Fibroblast of villous mesenchyme (primary cell): ENCODE data around the gene LLGL2. TPM values are rescaled to one million over a fixed set of nuclear protein-coding genes. Genes with fewer than 3 reads are reported as not detected.

Source experiments
- DNase-seq: peaks from one replicate; pipeline ENCODE4 v3.0.0-alpha.2; 2010; ENCODE audit warnings: low read depth
- H3K4me3 ChIP-seq: 2 replicates; pipeline ENCODE4 v1.5.1; 2011; ENCODE audit warnings: low read depth, mild to moderate bottlenecking, low read length
- total RNA-seq: library from RNA; depleted of rRNA; stranded (reverse); fragments of >200 nt; gene quantifications from 2 replicates; pipeline ENCODE4 v1.2.3, GENCODE V29; 2012
- TF ChIP-seq, protein P1 (sequence below): IDR thresholded peaks from 2 replicates; pipeline ENCODE4 v1.5.1; 2012; ENCODE audit warnings: low read depth, mild to moderate bottlenecking, low read length; ENCODE audit not compliant: insufficient read depth

LLGL2 gene
- total RNA-seq, 1 donor = 2.2 TPM

DNA sequence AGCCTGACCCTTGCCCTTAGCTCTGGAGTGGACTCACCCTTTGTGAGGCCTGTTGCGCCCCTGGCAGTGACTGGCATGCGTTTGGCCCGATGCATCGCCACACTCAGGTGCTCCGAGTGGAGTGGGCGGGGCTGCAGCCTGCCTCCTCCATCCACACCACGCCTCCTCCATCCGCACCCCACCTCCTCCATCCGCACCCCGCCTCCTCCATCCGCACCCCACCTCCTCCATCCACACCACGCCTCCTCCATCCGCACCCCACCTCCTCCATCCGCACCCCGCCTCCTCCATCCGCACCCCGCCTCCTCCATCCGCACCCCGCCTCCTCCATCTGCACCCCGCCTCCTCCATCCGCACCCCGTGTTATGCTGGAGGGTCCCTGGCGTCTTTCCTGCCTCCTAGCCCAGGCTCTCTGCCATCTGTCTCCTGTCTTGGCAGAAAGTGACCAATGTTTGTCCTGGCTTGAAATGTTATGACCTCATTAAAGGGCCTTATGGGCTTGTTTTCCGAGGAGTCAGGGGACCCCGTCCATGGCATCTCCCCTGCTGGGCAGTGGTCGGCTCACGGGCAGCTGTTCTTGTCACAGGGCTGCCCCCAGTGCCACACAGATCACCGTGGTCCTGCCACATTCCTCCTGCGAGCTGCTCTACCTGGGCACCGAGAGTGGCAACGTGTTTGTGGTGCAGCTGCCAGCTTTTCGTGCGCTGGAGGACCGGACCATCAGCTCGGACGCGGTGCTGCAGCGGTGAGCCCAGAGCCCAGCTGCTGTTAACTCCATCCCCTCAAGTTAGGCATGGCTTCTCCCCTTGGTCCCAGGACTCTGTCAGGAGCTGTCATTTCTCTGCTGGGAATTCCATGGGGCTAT is 33.4 kb downstream of the LLGL2 start:
- H3K4me3 ChIP-seq = no peak overlapping the region
- TF ChIP-seq, protein P1, sequence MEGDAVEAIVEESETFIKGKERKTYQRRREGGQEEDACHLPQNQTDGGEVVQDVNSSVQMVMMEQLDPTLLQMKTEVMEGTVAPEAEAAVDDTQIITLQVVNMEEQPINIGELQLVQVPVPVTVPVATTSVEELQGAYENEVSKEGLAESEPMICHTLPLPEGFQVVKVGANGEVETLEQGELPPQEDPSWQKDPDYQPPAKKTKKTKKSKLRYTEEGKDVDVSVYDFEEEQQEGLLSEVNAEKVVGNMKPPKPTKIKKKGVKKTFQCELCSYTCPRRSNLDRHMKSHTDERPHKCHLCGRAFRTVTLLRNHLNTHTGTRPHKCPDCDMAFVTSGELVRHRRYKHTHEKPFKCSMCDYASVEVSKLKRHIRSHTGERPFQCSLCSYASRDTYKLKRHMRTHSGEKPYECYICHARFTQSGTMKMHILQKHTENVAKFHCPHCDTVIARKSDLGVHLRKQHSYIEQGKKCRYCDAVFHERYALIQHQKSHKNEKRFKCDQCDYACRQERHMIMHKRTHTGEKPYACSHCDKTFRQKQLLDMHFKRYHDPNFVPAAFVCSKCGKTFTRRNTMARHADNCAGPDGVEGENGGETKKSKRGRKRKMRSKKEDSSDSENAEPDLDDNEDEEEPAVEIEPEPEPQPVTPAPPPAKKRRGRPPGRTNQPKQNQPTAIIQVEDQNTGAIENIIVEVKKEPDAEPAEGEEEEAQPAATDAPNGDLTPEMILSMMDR = no peak
- DNase-seq = no peak

DNA sequence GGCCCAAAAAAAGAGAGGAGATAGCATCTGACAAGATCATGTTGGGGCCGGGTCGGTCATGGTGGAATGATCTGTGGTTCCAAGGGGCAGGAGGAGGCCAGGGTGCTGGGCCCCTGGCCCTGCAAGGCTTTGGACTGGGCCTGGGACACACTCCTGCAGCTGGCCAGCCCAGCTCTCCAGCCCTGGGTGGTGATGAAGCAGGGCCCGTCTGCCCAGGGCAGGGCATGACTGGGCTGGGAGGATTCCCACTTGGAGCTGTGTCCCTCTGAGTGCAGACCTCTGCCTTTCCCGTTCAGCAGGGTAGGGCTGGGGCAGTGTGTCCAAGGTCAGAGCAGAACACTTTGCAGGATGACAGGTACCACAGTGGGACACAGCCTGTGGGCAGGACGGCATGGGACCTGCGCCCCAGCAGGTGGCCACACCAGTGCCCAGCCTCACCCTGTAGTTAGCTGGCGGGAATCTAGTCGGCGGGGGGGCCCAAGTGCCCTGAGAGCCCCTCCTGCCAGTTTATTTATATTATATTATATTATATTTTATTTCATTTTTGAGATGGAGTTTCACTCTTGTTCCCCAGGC is 34.5 kb downstream of the LLGL2 start:
- no peak overlapping the region for H3K4me3 ChIP-seq
- DNase-seq = no peak
- TF ChIP-seq, protein P1 = no peak

DNA sequence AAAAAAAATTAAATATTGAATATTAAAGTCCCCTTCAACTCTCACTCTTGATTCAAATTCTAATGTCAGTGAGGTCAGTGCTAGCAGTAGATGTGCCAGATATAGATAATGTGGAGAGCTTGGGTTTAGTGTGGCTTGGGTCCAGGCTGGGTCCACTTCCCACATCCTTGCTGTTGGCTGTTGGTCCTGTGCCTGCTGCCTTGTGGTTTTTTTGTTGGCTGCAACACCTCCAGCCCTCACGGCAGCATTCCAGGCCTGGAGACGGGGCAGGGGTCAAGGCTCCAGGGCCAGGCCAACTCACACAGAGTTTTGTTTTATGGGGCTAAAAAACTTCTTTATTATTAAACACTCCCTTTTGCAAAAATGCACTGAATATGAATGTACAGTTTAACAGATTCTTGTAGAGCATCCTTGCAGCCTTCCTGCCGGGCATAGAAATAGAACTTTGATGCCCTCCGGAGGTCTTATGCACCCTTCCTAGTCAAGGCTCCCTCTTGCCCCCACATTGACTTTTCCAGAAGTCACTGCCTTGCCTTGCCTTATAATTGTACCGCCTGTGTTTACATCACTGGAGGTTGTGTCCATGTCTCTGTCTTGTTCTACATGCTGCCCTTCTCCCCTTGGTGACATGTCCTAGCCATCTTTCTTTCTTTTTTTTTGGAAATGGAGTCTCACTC is 36.6 kb downstream of the LLGL2 start:
- TF ChIP-seq, protein P1 = no peak
- no peak overlapping the region for H3K4me3 ChIP-seq
- DNase-seq = peak; percentile 45

DNA sequence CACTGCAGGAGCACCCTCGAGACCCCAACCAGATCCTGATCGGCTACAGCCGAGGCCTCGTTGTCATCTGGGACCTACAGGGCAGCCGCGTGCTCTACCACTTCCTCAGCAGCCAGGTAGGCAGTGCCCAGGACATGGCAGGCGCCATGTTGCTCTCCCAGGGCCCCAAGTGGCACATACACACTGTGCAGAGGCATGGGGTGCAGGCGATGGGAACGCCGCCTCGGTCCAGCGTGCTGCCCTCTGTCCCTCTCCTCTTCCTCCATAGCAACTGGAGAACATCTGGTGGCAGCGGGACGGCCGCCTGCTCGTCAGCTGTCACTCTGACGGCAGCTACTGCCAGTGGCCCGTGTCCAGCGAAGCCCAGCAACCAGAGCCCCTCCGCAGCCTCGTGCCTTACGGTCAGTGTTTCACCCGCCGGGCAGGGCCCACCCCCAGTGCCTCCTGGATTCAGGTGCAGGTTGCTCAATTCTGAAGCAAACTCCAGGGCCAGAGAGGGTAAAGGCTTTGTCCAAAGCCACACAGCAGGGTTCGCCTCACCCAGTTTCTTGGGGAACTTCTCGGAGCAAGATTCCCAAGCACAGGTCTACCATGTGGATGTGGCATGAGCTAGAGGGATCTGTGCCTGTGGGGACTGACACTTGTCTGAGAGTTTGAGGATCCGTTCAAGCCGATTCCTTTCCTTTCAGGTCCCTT is 37.7 kb downstream of the LLGL2 start:
- TF ChIP-seq, protein P1 = no peak
- no peak overlapping the region for H3K4me3 ChIP-seq
- no peak for DNase-seq

DNA sequence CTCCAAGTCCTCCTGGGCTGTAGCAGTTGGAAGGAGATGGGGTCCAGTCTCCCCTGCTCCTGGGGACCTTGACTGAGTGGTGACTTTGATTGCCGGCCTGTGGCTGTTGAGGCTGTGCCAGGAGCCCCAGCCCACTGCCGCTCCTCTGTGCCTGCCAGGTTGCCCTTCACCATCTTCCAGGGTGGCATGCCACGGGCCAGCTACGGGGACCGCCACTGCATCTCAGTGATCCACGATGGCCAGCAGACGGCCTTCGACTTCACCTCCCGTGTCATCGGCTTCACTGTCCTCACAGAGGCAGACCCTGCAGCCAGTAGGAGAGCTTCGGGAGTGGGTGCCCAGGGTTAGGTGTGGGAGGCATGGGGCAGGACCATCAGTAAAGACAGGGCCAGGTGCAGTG is 38.7 kb downstream of the LLGL2 start:
- no peak for DNase-seq
- no peak overlapping the region for H3K4me3 ChIP-seq
- TF ChIP-seq, protein P1 = no peak

DNA sequence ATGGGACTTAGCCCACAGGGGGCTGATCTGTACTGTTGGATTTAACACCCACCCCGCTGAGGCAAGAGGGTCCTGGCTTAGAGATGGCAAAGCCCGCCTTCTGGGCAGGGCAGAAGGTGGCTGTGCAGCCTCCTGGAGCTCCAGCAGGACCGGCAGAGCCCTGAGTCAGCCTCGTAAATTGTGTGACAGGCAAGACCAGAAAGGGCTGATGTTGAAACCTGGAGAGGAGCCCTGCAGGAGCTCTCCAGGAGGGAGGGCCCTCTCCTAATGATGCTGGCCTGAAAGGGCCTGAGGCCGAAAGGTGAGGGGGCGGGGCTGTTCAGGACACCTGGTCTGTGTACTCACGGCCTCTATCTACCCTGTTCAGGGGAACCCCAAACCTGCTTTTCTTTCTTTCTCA is 39.6 kb downstream of the LLGL2 start:
- DNase-seq = peak; percentile 71
- TF ChIP-seq, protein P1 = no peak
- H3K4me3 ChIP-seq = no peak overlapping the region
